ENCODE data around the gene EFNA2.

EFNA2 gene

GRCh38 chr19:1287354-1288225 is 1.9 kb downstream of the EFNA2 start:
- TF ChIP-seq CTCF (IDR thresholded peaks at IDR 0.05; ENCODE audit: low read depth, low read length) = no peak

DNA sequence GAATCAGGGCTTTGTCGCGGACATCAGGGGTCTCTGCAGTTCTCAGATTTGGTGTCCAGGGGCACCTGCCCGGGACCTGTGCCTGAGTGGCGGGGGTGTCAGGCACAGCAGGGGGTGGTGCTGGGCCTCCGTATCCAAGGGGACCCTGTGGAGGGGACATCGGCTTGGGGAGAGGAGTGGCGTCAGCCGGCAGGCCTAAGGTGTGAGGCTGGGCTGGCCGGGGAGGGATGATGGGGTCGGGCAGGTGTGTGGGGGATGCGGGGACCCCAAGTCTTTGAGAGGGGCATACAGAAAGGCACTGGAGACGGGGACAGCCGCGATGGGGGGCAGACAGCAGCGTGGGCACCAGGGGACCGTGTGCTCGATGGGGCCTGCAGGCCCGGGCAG is 2.5 kb downstream of the EFNA2 start:
- no peak for TF ChIP-seq CTCF (IDR thresholded peaks at IDR 0.05; ENCODE audit: low read depth, low read length)
- H3K4me3 ChIP-seq (ENCODE audit: low read depth, low read length) = no peak overlapping the region

More at GRCh38 chr19:1287354-1288225, 1.9 kb downstream of the EFNA2 start:
- H3K4me3 ChIP-seq (ENCODE audit: low read depth, low read length) = no peak overlapping the region

DNA sequence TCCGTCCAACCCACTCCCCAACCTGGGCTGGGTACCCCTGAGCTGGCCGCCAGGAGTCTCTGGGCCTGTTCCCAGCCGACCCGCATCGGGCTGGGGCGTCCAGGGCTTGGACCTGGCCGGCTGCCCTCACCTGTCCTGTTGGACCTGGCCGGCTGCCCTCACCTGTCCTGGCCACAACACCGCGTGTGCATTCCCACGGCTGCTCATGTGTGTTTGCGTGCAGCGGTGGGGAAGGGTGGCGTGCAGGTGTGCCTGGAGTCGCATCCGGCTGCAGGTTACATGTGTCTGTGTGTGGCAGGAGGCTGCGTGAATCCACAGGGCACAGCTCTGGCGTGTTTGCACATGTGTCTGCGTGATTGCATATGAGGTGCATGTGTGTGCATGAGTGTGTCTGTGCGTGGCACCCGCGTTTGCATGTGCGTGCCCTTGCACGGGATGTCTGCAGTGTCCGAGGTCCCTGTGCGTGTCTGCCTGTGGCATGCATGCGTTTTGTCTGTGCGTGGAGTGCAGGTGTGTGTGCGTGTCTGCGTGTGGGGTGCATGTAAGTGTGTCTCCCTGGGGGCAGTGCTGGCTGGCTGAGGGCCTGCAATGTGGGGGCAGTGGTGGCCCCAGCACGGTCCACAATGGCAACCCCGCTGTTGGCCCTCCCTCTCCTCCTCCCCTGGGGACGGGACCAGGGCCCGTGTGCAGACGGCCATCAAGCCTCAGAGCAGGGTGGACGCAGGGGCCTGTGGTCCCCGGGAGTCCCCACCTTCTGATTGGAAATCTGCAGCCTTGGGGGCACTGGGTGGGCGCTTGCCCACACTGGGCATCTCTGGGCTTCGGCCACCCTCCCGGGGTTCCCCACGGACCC is 3.4 kb downstream of the EFNA2 start:
- no peak overlapping the region for H3K4me3 ChIP-seq (ENCODE audit: low read depth, low read length)
- TF ChIP-seq CTCF (IDR thresholded peaks at IDR 0.05; ENCODE audit: low read depth, low read length) = no peak

DNA sequence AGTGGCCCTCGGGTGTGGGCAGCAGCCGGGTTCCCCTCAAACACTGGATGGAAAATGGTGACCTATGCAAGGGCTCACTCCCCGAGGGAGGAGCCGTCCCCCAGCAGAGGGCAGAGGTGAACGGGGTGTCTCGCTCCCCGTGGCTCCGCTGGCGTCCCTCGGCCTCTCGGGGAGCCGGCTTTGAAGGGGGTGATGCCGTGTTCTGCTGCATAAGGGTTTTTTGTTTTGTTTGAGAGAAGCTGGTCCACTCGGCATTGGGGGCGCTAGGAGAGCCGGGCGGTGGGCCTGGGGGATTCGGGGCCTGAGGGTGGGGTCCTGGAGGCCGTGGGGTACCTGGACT is 4.0 kb downstream of the EFNA2 start:
- H3K4me3 ChIP-seq (ENCODE audit: low read depth, low read length) = no peak overlapping the region
- TF ChIP-seq CTCF (IDR thresholded peaks at IDR 0.05; ENCODE audit: low read depth, low read length) = no peak

GRCh38 chr19:1290196-1290702 is 4.6 kb downstream of the EFNA2 start:
- no peak for TF ChIP-seq CTCF (IDR thresholded peaks at IDR 0.05; ENCODE audit: low read depth, low read length)
- H3K4me3 ChIP-seq (ENCODE audit: low read depth, low read length) = no peak overlapping the region

DNA sequence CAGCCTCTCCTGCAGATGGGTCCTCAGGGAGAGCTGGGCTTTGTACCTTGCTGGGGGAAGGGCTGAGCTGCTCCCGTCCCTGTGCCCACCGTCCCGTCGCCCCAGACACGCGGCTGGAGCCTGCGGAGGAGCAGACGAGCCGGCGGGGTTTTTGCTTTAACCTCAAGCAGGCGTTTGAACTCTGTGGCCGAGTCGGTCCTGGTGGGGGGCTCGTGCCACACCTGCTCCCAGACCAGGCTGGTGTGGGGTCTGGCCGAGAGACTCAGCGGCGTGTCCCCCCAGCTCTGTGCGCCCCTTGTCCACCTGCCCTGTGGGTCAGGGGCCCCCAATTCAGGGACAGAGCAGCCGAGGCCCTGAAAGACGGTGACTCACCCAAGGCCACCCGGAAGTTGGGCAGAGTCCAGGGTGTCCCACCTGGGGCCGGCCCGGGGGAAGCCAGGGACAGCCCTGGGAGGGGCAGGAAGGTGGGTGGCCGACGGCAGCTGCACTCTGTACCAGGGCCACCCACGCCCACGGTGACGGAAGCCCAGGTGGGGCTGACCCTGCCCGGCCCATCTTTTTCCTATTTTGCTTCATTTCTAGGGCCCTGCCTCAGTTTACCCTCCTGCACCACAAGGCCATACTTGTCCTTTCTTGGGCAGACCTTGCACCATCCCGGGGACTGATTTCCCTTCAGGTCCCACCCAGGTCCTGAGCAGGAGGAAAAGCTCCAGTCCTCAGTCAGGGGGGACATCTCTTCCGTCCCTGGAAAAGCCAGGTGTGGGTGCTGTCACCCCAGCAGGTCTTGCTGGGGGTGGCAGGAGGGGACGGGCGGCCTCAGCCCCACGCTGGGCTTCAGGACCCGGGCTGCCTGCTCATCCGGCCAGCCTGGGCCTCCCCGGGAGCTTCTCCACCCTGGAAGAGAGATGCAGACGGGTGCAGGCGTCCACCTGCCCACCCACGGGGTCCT is 5.3 kb downstream of the EFNA2 start:
- H3K4me3 ChIP-seq (ENCODE audit: low read depth, low read length) = no peak overlapping the region
- TF ChIP-seq CTCF (IDR thresholded peaks at IDR 0.05; ENCODE audit: low read depth, low read length) = no peak
